ENCODE measurements around the gene B9D1.

DNA sequence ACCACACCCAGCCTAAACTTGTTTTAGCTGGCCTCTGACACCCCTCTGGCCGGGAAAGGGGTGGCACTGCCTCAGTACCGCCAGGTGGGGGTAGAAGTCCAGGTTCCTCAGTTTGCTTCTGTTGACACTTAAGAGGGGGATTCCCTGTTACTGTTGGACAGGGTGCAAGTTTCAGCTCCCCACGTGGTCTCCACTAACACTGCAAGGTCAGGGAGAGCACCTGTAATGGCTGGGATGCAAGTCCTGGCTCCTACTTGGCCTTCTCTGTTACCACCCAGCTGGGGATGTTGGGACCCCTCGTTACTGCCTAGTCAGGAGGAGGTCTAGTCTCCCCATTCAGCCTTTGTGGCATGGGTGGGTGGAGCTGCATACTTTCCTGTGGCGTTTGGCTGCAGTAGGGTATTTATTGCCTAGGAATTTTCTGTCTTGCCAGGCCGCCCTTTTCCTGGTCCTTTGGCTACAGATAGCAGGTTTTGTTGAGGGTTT lies 35.1 kb upstream of the B9D1 start:
- peak; percentile 61 for TF ChIP-seq CTCF (IDR thresholded peaks at IDR 0.05; ENCODE audit: low read length)
- no peak for TF ChIP-seq EZH2 (optimal IDR thresholded peaks at IDR 0.05; ENCODE audit: low read depth, low read length)

Measured in MM.1S (cell line).